ENCODE measurements around the gene MAML3.

DNA sequence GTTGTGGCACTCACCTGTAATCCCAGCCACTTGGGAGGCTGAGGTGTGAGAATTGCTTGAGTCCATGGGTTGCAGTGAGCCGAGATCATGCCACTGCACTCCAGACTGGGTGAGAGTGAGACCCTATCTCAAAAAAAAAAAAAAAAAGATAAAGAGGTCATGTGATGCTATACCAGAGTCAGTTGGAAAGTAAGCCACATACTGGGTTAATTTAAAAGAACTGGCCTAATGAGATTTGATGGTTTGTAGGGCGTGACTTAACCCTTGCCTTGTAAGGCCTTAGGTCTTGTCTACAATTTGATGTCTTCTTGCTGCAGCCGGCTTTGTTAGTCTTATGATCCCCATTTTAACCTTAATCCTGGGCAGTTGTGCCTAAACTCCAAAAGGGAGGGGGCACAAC, 483.2 kb downstream of the MAML3 start:
- TF ChIP-seq, protein P1, sequence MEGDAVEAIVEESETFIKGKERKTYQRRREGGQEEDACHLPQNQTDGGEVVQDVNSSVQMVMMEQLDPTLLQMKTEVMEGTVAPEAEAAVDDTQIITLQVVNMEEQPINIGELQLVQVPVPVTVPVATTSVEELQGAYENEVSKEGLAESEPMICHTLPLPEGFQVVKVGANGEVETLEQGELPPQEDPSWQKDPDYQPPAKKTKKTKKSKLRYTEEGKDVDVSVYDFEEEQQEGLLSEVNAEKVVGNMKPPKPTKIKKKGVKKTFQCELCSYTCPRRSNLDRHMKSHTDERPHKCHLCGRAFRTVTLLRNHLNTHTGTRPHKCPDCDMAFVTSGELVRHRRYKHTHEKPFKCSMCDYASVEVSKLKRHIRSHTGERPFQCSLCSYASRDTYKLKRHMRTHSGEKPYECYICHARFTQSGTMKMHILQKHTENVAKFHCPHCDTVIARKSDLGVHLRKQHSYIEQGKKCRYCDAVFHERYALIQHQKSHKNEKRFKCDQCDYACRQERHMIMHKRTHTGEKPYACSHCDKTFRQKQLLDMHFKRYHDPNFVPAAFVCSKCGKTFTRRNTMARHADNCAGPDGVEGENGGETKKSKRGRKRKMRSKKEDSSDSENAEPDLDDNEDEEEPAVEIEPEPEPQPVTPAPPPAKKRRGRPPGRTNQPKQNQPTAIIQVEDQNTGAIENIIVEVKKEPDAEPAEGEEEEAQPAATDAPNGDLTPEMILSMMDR (CRISPR knock-in tag; IDR thresholded peaks at IDR 0.05), result no peak
- TF ChIP-seq TRIM22 (IDR thresholded peaks at IDR 0.05) (no peak), HDAC6 (IDR thresholded peaks at IDR 0.05; ENCODE audit: low read depth, low read length) (no peak), U2AF2 (IDR thresholded peaks at IDR 0.05; ENCODE audit: low read depth, low read length) (no peak), TCF12 (IDR thresholded peaks at IDR 0.05) (no peak), TCF12 (CRISPR knock-in tag; IDR thresholded peaks at IDR 0.05) (no peak), HDAC2 (CRISPR knock-in tag; IDR thresholded peaks at IDR 0.05) (no peak)

Data from HepG2 (cell line).